ENCODE data around the gene TOGARAM1. TPM values are rescaled to one million over a fixed set of nuclear protein-coding genes. Genes with fewer than 3 reads are reported as not detected.

The TOGARAM1 gene
- polyA plus RNA-seq (2011; rRNA removed) (8.3 and 13.2 TPM in 2 replicates), polyA minus RNA-seq (2011; rRNA and poly(A)+ RNA removed) (16.9 and 27.0 TPM in 2 replicates)

GRCh38 chr14:44961554-44962333 lies at the start of gene TOGARAM1, which contains the start of gene KLHL28:
TSS of gene TOGARAM1 (plus strand) at chr14:44962190. CDS start at chr14:44962422, 232 bp downstream.
TSS of gene KLHL28 (minus strand) at chr14:44961947. CDS start at chr14:44945928, 16,019 bp downstream.
- H3K9me3 ChIP-seq (ENCODE audit: control insufficient read depth, insufficient read depth, low read length): no peaks in the 10 kb centered on the region
- CTCF ChIA-PET: no interaction called here
- DNase-seq (ENCODE audit: low read depth, low spot score): peak; percentile 100
- no peak for TF ChIP-seq CTCF (IDR thresholded peaks at IDR 0.05; ENCODE audit: low read depth, low read length)
- H3K27me3 ChIP-seq (ENCODE audit: control insufficient read depth, insufficient read depth, low read length): no peaks in the 10 kb centered on the region
- POLR2A ChIA-PET: interaction anchor here (0.6 to 1.7 kb wide), 11 partner anchors 17 to 292 kb away, joined by 3 to 6 read pairs (median 4); partner anchors contain the start of genes FANCM, FKBP3, MIS18BP1 and PRPF39
- peak within 1 kb of the TSS; percentile 98 for H3K4me3 ChIP-seq (ENCODE audit: low read depth, low read length)
- H3K27ac ChIP-seq (ENCODE audit: low read depth, low read length): peak within 1 kb of the TSS; percentile 92

- H3K27ac ChIP-seq (ENCODE audit: low read depth, low read length): no peak overlapping the region
- DNase-seq (ENCODE audit: low read depth, low spot score): no peak
- no peak for TF ChIP-seq CTCF (IDR thresholded peaks at IDR 0.05; ENCODE audit: low read depth, low read length)
- CTCF ChIA-PET: interaction anchor here (1.0 to 2.9 kb wide), 4 partner anchors 40 to 355 kb away, joined by 3 to 84 read pairs (median 4); partner anchors contain the start of gene FKBP3
- H3K27me3 ChIP-seq (ENCODE audit: control insufficient read depth, insufficient read depth, low read length): peaks cover 5% of the 10 kb centered on the region
- POLR2A ChIA-PET: no interaction called here
- H3K9me3 ChIP-seq (ENCODE audit: control insufficient read depth, insufficient read depth, low read length): peaks cover 5% of the 10 kb centered on the region; the same call in 1 of the 2 replicates
- no peak overlapping the region for H3K4me3 ChIP-seq (ENCODE audit: low read depth, low read length)
Measured at GRCh38 chr14:44914849-44915248, 47.1 kb upstream of the TOGARAM1 start.

GRCh38 chr14:44928793-44929192 lies 33.2 kb upstream of the TOGARAM1 start:
- POLR2A ChIA-PET: no interaction called here
- Histone ChIP-seq H3K27me3 (ENCODE audit: control insufficient read depth, insufficient read depth, low read length) (no peaks in the 10 kb centered on the region), H3K9me3 (ENCODE audit: control insufficient read depth, insufficient read depth, low read length) (no peaks in the 10 kb centered on the region), H3K27ac (ENCODE audit: low read depth, low read length) (no peak overlapping the region), H3K4me3 (ENCODE audit: low read depth, low read length) (no peak overlapping the region)
- DNase-seq (ENCODE audit: low read depth, low spot score): no peak
- no peak for TF ChIP-seq CTCF (IDR thresholded peaks at IDR 0.05; ENCODE audit: low read depth, low read length)
- CTCF ChIA-PET: no interaction called here

DNA sequence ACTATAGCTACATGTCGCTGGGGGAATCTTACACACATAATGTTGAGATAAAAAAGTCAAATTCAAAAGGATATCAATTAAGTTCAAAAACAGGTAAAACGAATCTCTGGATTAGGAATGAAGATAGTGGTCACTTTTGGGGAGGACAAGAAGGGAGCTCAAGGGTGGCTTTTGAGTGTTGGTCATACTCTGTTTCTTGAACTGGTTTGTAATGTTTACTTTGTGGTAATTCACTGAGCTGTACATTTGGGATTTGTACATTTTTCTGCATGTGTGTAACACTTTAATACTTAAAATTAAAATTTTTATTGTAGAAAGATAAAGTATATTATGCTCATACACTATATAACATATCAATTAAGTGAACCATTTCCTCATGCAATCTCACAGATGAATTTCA lies 26.8 kb upstream of the TOGARAM1 start:
- H3K4me3 ChIP-seq (ENCODE audit: low read depth, low read length): no peak overlapping the region

More for the DNA sequence above, 26.8 kb upstream of the TOGARAM1 start:
- ChIA-PET CTCF (interaction anchor here (1.3 kb wide), 1 partner anchor 22 kb away, joined by 9 read pairs; no protein-coding TSS in a partner anchor), POLR2A (no interaction called here)
- Histone ChIP-seq H3K27me3 (ENCODE audit: control insufficient read depth, insufficient read depth, low read length) (no peaks in the 10 kb centered on the region), H3K27ac (ENCODE audit: low read depth, low read length) (no peak overlapping the region), H3K9me3 (ENCODE audit: control insufficient read depth, insufficient read depth, low read length) (peaks cover 3% of the 10 kb centered on the region; the same call in 1 of the 2 replicates)
- DNase-seq (ENCODE audit: low read depth, low spot score): no peak
- TF ChIP-seq CTCF (IDR thresholded peaks at IDR 0.05; ENCODE audit: low read depth, low read length): no peak

Measured in AG04450 (cell line).